Measurements from ENCODE around the gene CLASRP.

CLASRP gene

GRCh38 chr19:45059258-45059965 lies 20.6 kb downstream of the CLASRP start:
- DNase-seq (ENCODE audit: low read depth in 3 of 3): peak; percentile 68 to 78 (median 78)

GRCh38 chr19:45061965-45062364 lies 23.1 kb downstream of the CLASRP start:
- DNase-seq (ENCODE audit: low read depth in 3 of 3): no peak

- no peak for DNase-seq (ENCODE audit: low read depth in 3 of 3)
Measured at GRCh38 chr19:45063851-45064801, 25.3 kb downstream of the CLASRP start.

- DNase-seq (ENCODE audit: low read depth in 3 of 3): no peak
Measured at GRCh38 chr19:45066921-45067661, 28.2 kb downstream of the CLASRP start.

GRCh38 chr19:45068041-45068440 lies 29.2 kb downstream of the CLASRP start:
- DNase-seq (ENCODE audit: low read depth in 3 of 3): no peak

GRCh38 chr19:45069056-45069455 lies 30.2 kb downstream of the CLASRP start:
- no peak for DNase-seq (ENCODE audit: low read depth in 3 of 3)

- DNase-seq (ENCODE audit: low read depth in 3 of 3): no peak
Measured at GRCh38 chr19:45070214-45070613, 31.4 kb downstream of the CLASRP start.

GRCh38 chr19:45070861-45071544 lies 32.2 kb downstream of the CLASRP start:
- DNase-seq (ENCODE audit: low read depth in 3 of 3): no peak

GRCh38 chr19:45071545-45071938 lies 32.7 kb downstream of the CLASRP start:
- DNase-seq (ENCODE audit: low read depth in 3 of 3): no peak

- no peak for DNase-seq (ENCODE audit: low read depth in 3 of 3)
Measured at GRCh38 chr19:45071969-45072790, 33.3 kb downstream of the CLASRP start.

GRCh38 chr19:45074744-45075300 lies 36.0 kb downstream of the CLASRP start:
- DNase-seq (ENCODE audit: low read depth in 3 of 3): no peak

GRCh38 chr19:45075301-45076028 lies 36.6 kb downstream of the CLASRP start:
- DNase-seq (ENCODE audit: low read depth in 3 of 3): peak in 1 of 3 donors; percentile 34

- peak; percentile 58 to 78 (median 72) for DNase-seq (ENCODE audit: low read depth in 3 of 3)
Measured at GRCh38 chr19:45076029-45076850, 37.4 kb downstream of the CLASRP start, which contains the start of gene ZNF296. ZNF296 (minus strand) TSS chr19:45076478; CDS start chr19:45076373, 105 bp downstream.

- no peak for DNase-seq (ENCODE audit: low read depth in 3 of 3)
Measured at GRCh38 chr19:45076851-45077730, 38.2 kb downstream of the CLASRP start.

- no peak for DNase-seq (ENCODE audit: low read depth in 3 of 3)
Measured at GRCh38 chr19:45078390-45079062, 39.7 kb downstream of the CLASRP start.

- DNase-seq (ENCODE audit: low read depth in 3 of 3): peak; percentile 73 to 77 (median 76)
Measured at GRCh38 chr19:45079063-45079910, 40.4 kb downstream of the CLASRP start, which contains the start of gene GEMIN7. GEMIN7 (plus strand) TSS chr19:45079260; CDS start chr19:45090115, 10,855 bp downstream.
